Measurements from ENCODE around the gene TCAF2.
"Not testable (repeated sequence)": the region's sequence is repeated elsewhere in the genome, so short reads cannot be mapped to it uniquely, and the experiment has no call there.

Gene TCAF2

GRCh38 chr7:143620646-143621045 is at the start of gene TCAF2:
Gene TCAF2 (plus strand): TSS chr7:143620974.
- not testable (repeated sequence) for DNase-seq

- DNase-seq, result not testable (repeated sequence)
Observed at GRCh38 chr7:143571501-143571900, 49.3 kb upstream of the TCAF2 start, which contains the start of gene CTAGE15. Gene CTAGE15 (plus strand): TSS chr7:143571801. CDS start chr7:143571818, 17 bp downstream.

GRCh38 chr7:143588183-143588582 is 32.6 kb upstream of the TCAF2 start:
- DNase-seq, result not testable (repeated sequence)

DNA sequence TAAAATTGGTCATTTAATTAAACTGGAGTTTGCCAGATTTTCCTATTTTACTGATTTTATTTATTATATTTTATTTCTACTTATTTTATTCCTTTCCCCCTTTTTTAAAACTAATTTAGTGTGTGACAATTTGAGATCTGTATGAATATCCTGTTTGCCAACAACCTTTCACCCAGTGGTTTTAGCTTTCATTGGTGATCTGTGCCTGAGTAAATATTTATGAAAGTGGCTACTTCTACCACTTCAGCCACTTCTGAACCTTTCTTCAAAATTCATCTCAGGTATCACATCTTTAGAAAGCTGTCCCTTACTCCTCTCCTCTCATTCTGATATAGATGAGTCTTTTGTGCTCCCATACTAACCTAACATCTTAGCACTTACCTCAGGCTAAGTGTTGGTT is 30.9 kb upstream of the TCAF2 start:
- not testable (repeated sequence) for DNase-seq

DNA sequence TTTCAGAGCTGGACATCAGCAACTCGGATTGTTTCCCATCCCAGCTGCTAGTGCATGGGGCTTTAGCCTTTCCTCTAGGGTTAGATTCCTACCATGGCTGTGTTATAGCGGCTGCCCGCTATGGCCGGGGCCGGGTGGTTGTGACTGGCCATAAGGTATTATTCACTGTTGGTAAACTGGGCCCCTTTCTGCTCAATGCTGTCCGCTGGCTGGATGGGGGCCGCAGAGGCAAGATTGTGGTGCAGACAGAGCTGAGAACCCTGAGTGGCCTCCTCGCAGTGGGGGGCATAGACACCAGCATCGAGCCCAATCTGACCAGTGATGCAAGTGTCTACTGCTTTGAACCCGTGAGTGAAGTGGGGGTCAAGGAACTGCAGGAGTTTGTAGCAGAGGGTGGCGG is 22.7 kb upstream of the TCAF2 start:
- DNase-seq, result not testable (repeated sequence)

DNA sequence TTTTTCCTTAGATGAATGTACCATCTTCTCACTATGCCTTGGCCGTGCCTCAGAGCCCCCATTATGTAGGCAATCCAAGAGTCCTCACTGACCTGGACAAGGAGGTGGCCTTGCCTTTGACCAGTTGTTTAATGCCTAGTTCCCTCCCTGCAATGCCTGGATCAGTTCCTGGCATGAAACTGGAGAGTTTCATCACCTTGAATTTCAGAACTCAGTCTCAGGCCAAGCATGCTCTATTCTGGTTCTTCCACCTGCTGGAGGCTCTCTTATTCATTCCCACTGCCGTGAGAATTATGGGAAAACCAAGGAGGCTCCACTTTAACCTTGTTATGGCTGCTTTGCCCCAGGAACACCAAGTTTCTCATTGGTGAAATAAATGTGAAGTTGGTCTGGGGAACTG is 17.2 kb upstream of the TCAF2 start:
- DNase-seq, result not testable (repeated sequence)

GRCh38 chr7:143606088-143606487 is 14.7 kb upstream of the TCAF2 start:
- DNase-seq, result not testable (repeated sequence)

- DNase-seq, result not testable (repeated sequence)
Observed at GRCh38 chr7:143615545-143615944, 5.2 kb upstream of the TCAF2 start.

- DNase-seq, result not testable (repeated sequence)
Observed at GRCh38 chr7:143617204-143617603, 3.6 kb upstream of the TCAF2 start.

DNA sequence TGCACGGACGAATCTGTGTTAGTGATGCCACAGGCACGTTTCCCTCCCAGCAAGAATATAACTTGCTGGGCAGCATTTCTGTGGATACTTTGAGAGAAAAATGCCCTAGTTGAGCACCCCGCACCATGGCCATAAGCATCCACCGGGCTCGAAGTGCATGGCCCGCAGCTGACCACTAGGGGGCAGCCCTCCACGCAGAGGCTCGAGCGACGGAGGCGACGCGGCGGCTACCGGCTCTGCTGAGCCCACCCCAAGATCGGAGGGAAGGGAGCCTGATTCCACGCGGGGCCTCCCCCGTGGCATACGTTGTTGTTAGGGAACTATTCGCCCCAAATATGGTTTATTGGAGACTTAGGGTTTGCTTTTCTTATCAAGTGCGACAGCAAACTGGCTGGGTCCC is 716 bp upstream of the TCAF2 start:
- DNase-seq, result not testable (repeated sequence)

GRCh38 chr7:143621175-143621574 is 401 bp downstream of the TCAF2 start:
- not testable (repeated sequence) for DNase-seq

GRCh38 chr7:143622130-143622529 is 1.4 kb downstream of the TCAF2 start:
- DNase-seq, result not testable (repeated sequence)

DNA sequence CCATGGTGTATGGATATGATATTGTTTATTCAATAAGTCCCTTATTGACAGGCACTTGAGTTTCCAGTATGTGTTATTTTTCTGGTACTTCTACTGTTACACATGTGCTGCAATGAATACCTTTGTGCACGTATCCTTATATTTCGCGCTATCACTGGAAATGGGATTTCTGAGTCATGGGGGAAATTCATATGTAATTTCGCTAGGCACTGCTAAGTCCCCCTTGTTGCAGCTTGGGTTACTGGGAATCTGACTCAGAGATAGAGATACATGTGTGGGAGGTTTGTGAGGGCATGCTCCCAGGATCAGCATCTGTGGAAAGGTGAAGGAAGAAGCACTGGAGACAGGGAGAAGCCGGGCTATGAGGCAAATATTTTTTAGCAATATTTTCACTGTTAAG is 9.9 kb downstream of the TCAF2 start:
- DNase-seq, result not testable (repeated sequence)

GRCh38 chr7:143632506-143632905 is 11.7 kb downstream of the TCAF2 start:
- DNase-seq, result not testable (repeated sequence)

DNA sequence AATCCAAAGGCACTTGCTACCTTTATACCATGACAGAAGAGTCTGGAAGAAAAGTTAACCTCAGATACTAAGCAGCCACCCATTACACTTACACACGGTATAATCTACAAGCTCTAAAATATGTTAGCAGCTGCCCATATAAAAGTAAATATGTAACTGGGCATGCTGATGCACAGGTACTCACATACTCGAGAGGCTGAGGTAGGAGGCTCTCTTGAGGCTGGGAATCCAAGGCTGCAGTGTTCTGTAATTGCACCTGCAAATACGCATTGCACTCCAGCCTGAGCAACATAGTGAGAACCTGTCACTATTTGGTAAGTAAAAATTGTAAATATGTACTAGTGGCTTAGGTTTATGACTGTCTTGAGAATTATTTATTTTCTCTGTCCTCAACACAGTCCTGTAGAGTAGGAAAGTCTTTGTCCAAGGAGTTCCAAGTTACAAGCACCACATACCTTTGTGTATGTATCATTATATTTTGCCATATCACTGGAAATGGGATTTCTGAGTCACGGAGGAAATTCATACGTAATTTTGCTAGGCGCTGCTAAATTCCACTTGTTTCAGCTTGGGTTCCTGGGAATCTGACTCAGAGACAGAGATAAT is 12.3 kb downstream of the TCAF2 start:
- DNase-seq, result not testable (repeated sequence)

- DNase-seq, result not testable (repeated sequence)
Observed at GRCh38 chr7:143635364-143636240, 14.8 kb downstream of the TCAF2 start.

GRCh38 chr7:143639372-143639771 is 18.6 kb downstream of the TCAF2 start:
- DNase-seq, result not testable (repeated sequence)

DNA sequence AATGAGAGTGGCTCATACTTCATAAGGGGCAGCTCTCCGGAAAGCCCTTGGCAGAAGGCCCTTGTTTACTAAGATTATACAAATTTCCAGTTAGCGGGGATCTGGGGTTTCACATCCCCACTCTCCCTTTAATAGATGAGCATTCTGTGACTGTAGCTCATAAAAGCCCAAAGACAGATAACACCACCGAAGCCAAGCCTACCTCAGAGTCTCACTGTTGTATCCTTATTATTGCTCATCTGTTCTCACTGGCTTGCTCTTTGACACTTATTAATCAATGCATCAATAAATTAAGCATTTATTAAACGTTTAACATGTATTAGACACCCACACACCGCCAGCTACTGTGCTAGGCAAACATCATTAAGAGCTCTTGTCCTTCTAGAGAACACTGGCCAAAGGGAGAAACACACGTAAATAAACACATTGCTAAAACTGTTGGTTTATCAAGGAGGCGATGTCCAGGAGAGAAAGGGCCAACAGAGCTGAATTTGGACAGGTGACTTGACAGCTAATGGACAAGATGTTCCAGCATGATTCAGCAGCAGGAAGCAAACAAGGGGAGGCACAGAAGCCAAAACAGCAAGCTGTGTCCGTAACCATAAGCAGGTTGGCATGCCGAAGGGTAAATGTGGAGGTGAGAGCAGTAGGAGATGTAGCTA is 19.9 kb downstream of the TCAF2 start:
- not testable (repeated sequence) for DNase-seq

DNA sequence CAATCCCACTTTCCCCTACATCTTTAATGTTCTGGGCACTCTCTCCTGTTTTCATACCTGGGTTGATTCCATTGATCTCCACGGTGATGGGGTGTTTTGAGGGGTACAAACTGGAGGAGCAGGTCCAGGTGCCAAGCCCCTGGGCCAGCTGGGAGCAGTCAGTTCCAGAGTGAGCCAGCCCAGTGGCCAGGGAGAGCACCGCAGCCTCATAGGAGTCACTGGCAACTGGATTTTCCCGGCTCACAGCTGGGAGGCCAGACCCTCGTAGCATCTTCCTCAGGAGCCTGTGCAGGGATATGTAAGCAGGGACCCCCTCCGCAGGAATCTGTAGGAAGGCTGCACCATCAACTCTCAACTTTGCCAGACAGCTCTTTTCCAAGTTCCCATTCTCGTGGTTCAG is 25.8 kb downstream of the TCAF2 start:
- not testable (repeated sequence) for DNase-seq

GRCh38 chr7:143649902-143650301 is 29.1 kb downstream of the TCAF2 start:
- not testable (repeated sequence) for DNase-seq

GRCh38 chr7:143650447-143650846 is 29.7 kb downstream of the TCAF2 start:
- DNase-seq, result not testable (repeated sequence)
